Hepatocyte (in vitro differentiated cells): ENCODE results near the gene CASKIN1.

ENCODE experiments used
- CTCF ChIP-seq: fragments of 200-600 bp; sonication (generic); IDR thresholded peaks from 2 replicates; pipeline ENCODE4 v1.5.1; 2016; ENCODE audit warnings: antibody characterized with exemption, mild to moderate bottlenecking; ENCODE audit not compliant: poor library complexity
- EZH2 ChIP-seq: fragments of 200-600 bp; sonication (generic); IDR thresholded peaks from 2 replicates; pipeline ENCODE4 v1.6.1; 2016; ENCODE audit warnings: antibody characterized with exemption, mild to moderate bottlenecking, borderline replicate concordance

GRCh38 chr16:2235695-2236336 is 39.4 kb upstream of the CASKIN1 start:
- no peak for TF ChIP-seq CTCF
- TF ChIP-seq EZH2: no peak
